ENCODE results near the gene TIPRL.

DNA sequence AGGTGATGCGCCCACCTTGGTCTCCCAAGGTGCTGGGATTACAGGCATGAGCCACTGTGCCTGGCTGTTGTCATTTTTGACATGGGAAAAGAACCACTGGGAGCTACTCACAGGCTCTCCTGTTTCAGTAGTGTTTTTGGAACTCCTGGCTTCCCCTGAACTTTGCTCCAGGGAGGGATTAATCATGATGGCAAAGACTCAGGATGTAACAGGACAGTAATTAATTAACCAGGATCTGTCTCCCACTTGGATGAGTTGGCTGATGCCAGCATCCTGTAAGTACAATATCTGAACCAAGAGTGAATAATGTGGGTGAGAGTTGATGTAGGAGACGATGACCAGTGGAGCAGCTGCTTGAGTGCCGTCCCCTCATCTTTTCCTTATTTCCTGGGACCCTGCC, 51.9 kb downstream of the TIPRL start:
- TF ChIP-seq, protein P1, sequence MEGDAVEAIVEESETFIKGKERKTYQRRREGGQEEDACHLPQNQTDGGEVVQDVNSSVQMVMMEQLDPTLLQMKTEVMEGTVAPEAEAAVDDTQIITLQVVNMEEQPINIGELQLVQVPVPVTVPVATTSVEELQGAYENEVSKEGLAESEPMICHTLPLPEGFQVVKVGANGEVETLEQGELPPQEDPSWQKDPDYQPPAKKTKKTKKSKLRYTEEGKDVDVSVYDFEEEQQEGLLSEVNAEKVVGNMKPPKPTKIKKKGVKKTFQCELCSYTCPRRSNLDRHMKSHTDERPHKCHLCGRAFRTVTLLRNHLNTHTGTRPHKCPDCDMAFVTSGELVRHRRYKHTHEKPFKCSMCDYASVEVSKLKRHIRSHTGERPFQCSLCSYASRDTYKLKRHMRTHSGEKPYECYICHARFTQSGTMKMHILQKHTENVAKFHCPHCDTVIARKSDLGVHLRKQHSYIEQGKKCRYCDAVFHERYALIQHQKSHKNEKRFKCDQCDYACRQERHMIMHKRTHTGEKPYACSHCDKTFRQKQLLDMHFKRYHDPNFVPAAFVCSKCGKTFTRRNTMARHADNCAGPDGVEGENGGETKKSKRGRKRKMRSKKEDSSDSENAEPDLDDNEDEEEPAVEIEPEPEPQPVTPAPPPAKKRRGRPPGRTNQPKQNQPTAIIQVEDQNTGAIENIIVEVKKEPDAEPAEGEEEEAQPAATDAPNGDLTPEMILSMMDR (IDR thresholded peaks at IDR 0.05) = no peak
- no peak for TF ChIP-seq EZH2 (IDR thresholded peaks at IDR 0.05; ENCODE audit: borderline replicate concordance, insufficient read depth, low read depth, low read length, poor library complexity, severe bottlenecking)

All from B cell (primary cell).